HG02623 (cell line): ENCODE measurements around the gene IL6.

Experiments
- ATAC-seq: cut with Tn5 transposase; IDR thresholded peaks from one replicate; pipeline ENCODE4 v1.9.1; 2021; ENCODE audit warnings: moderate library complexity; ENCODE audit not compliant: unreplicated experiment

Gene IL6

GRCh38 chr7:22726345-22726906, 574 bp upstream of the IL6 start:
- ATAC-seq = peak; percentile 79

GRCh38 chr7:22727714-22728035, 675 bp downstream of the IL6 start:
- no peak for ATAC-seq

- ATAC-seq = no peak
Observed at GRCh38 chr7:22728401-22729029, 1.5 kb downstream of the IL6 start.

- no peak for ATAC-seq
Observed at GRCh38 chr7:22729180-22729825, 2.3 kb downstream of the IL6 start.

GRCh38 chr7:22730066-22730710, 3.2 kb downstream of the IL6 start:
- ATAC-seq = no peak

GRCh38 chr7:22730921-22731654, 4.1 kb downstream of the IL6 start:
- ATAC-seq = no peak

- ATAC-seq = no peak
Observed at GRCh38 chr7:22731766-22732165, 4.8 kb downstream of the IL6 start.

- ATAC-seq = no peak
Observed at GRCh38 chr7:22732556-22733126, 5.6 kb downstream of the IL6 start.

- ATAC-seq = no peak
Observed at GRCh38 chr7:22733761-22734160, 6.8 kb downstream of the IL6 start.

GRCh38 chr7:22743014-22743413, 16.0 kb downstream of the IL6 start:
- ATAC-seq = no peak

GRCh38 chr7:22751341-22751740, 24.3 kb downstream of the IL6 start:
- ATAC-seq = no peak

- no peak for ATAC-seq
Observed at GRCh38 chr7:22757338-22757994, 30.5 kb downstream of the IL6 start.

- ATAC-seq = no peak
Observed at GRCh38 chr7:22758576-22758975, 31.6 kb downstream of the IL6 start.

- no peak for ATAC-seq
Observed at GRCh38 chr7:22759721-22760120, 32.7 kb downstream of the IL6 start.

- ATAC-seq = no peak
Observed at GRCh38 chr7:22762866-22763265, 35.9 kb downstream of the IL6 start.

GRCh38 chr7:22765609-22766008, 38.6 kb downstream of the IL6 start:
- peak; percentile 82 for ATAC-seq

GRCh38 chr7:22771194-22771871, 44.3 kb downstream of the IL6 start:
- ATAC-seq = no peak

- no peak for ATAC-seq
Observed at GRCh38 chr7:22771872-22772228, 44.9 kb downstream of the IL6 start.

GRCh38 chr7:22772885-22773284, 45.9 kb downstream of the IL6 start:
- ATAC-seq = no peak

- ATAC-seq = no peak
Observed at GRCh38 chr7:22776964-22777363, 50.0 kb downstream of the IL6 start.
